GM21786 (cell line): ENCODE measurements around the gene PITPNM2.

Experiments
- ATAC-seq: cut with Tn5 transposase; IDR thresholded peaks from one replicate; pipeline ENCODE4 v1.9.1; 2021; ENCODE audit not compliant: unreplicated experiment

The PITPNM2 gene

GRCh38 chr12:123150744-123151456, at the start of gene PITPNM2:
Gene PITPNM2 (minus strand): TSS chr12:123151090. CDS start chr12:123034590, 116,500 bp downstream.
- peak; percentile 44 for ATAC-seq

GRCh38 chr12:123200414-123200813, 49.5 kb upstream of the PITPNM2 start:
- ATAC-seq: no peak

- no peak for ATAC-seq
Observed at GRCh38 chr12:123199936-123200335, 49.0 kb upstream of the PITPNM2 start.

- no peak for ATAC-seq
Observed at GRCh38 chr12:123187637-123188036, 36.7 kb upstream of the PITPNM2 start.

- ATAC-seq: no peak
Observed at GRCh38 chr12:123180171-123180570, 29.3 kb upstream of the PITPNM2 start.

- no peak for ATAC-seq
Observed at GRCh38 chr12:123171967-123172366, 21.1 kb upstream of the PITPNM2 start.

- no peak for ATAC-seq
Observed at GRCh38 chr12:123167329-123167728, 16.4 kb upstream of the PITPNM2 start.

GRCh38 chr12:123165537-123165936, 14.6 kb upstream of the PITPNM2 start:
- no peak for ATAC-seq

- no peak for ATAC-seq
Observed at GRCh38 chr12:123164710-123165261, 13.9 kb upstream of the PITPNM2 start.

GRCh38 chr12:123164222-123164621, 13.3 kb upstream of the PITPNM2 start:
- ATAC-seq: no peak

GRCh38 chr12:123163227-123163626, 12.3 kb upstream of the PITPNM2 start:
- ATAC-seq: no peak

- ATAC-seq: no peak
Observed at GRCh38 chr12:123160801-123161487, 10.1 kb upstream of the PITPNM2 start.

- ATAC-seq: no peak
Observed at GRCh38 chr12:123153906-123154305, 3.0 kb upstream of the PITPNM2 start.

- no peak for ATAC-seq
Observed at GRCh38 chr12:123152833-123153232, 1.9 kb upstream of the PITPNM2 start.

- ATAC-seq: no peak
Observed at GRCh38 chr12:123151457-123152454, 866 bp upstream of the PITPNM2 start.

GRCh38 chr12:123150275-123150743, 581 bp downstream of the PITPNM2 start:
- ATAC-seq: no peak

GRCh38 chr12:123149501-123150274, 1.2 kb downstream of the PITPNM2 start:
- ATAC-seq: no peak

- ATAC-seq: no peak
Observed at GRCh38 chr12:123149088-123149487, 1.8 kb downstream of the PITPNM2 start.

GRCh38 chr12:123148655-123149054, 2.2 kb downstream of the PITPNM2 start:
- ATAC-seq: no peak

- no peak for ATAC-seq
Observed at GRCh38 chr12:123148223-123148622, 2.7 kb downstream of the PITPNM2 start.
